HPDE6-E6E7 (cell line): ENCODE measurements around the gene AGTR2.
"Not testable (repeated sequence)": the region's sequence is repeated elsewhere in the genome, so short reads cannot be mapped to it uniquely, and the experiment has no call there.

Experiments
- DNase-seq: peaks from one replicate; pipeline ENCODE4 v3.0.0; 2011; ENCODE audit warnings: missing footprints; ENCODE audit errors: extremely low spot score

The AGTR2 gene

GRCh38 chrX:116170511-116170910, at the start of gene AGTR2:
TSS of gene AGTR2 (plus strand) at chrX:116170744. CDS start at chrX:116172281, 1,537 bp downstream.
- no peak for DNase-seq

- no peak for DNase-seq
Measured at GRCh38 chrX:116135277-116135676, 35.3 kb upstream of the AGTR2 start.

- DNase-seq: not testable (repeated sequence)
Measured at GRCh38 chrX:116141270-116141669, 29.3 kb upstream of the AGTR2 start.

- no peak for DNase-seq
Measured at GRCh38 chrX:116142976-116143375, 27.6 kb upstream of the AGTR2 start.

DNA sequence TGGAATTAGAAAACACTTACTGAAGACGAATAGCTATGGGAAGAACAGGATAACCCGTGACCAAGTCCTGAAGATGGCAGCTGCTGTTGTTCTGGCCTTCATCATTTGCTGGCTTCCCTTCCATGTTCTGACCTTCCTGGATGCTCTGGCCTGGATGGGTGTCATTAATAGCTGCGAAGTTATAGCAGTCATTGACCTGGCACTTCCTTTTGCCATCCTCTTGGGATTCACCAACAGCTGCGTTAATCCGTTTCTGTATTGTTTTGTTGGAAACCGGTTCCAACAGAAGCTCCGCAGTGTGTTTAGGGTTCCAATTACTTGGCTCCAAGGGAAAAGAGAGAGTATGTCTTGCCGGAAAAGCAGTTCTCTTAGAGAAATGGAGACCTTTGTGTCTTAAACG, 2.4 kb downstream of the AGTR2 start:
- no peak for DNase-seq

DNA sequence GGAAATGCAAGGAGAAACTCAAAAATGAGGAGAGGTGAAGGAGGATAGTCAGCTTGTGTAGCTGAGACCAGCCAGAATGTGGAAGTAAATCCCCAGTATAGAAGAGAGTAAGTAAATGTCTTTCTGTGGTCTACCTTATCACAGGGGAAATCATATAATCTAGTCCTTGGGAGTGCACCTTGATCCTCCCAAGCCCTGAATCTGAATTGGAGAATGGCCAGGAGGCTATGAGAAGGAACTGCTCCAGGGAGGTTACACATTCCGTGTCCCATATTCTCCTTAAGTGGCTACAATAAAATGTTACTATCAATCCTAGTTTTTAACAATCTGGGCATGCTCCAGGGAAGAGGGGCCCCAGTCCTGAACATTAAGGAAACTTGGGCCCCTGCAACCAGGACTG, 10.8 kb downstream of the AGTR2 start:
- DNase-seq: no peak

GRCh38 chrX:116185163-116185562, 14.6 kb downstream of the AGTR2 start:
- DNase-seq: no peak

DNA sequence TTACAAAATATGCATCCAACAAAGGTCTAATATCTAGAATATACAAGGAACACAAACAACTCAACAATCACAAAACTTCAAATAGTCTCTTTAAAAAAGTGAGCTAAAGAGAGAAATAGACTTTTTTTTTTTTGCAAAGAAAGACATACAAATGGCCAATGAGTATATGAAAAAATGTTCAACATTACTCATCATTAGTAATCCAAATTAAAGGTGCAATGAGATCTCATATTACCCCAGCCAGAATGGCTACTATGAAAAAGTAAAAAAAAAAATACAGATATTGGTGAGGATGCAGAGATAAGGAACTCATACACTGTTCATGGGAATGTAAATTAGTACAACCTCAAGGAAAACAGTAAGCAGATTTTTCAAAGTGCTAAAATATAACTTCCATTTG, 24.1 kb downstream of the AGTR2 start:
- DNase-seq: no peak

GRCh38 chrX:116198235-116198634, 27.7 kb downstream of the AGTR2 start:
- DNase-seq: no peak

DNA sequence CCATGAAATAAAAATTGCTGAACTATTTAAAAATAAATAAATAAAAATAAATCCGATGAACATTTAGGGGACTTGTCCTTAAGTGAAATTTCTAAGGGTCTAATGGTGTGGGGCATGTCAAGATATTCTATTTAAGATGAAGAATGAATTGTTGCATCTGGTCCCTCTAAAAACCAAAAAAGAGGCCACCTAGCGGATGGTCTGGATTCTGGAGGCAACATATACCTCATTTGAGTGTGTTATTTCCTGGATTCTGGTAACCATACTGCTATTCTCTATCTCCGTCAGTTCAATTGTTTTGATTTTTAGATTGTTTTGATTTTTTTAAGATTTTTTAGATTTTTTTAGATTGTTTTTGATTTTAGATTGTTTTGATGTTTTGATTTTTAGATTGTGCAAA, 28.3 kb downstream of the AGTR2 start:
- DNase-seq: no peak

DNA sequence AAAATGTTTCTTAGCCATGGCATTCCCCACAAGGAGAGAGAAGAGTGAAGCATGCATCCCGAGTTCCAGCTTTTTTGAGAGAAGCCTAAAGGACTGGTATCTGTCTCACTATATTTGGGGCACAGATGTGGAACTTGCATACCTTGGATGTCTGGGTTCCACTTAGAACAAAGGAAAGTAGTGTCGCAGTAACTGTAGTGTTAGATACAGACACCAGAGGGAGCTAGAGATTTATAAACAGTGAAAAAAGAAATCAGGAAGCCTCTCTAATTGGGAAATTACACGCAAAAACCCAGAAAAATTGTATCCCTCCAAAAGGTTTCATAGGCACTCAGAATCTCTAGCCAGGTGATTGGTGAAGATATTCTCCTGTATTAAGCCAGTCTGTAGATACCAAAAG, 34.4 kb downstream of the AGTR2 start:
- no peak for DNase-seq

DNA sequence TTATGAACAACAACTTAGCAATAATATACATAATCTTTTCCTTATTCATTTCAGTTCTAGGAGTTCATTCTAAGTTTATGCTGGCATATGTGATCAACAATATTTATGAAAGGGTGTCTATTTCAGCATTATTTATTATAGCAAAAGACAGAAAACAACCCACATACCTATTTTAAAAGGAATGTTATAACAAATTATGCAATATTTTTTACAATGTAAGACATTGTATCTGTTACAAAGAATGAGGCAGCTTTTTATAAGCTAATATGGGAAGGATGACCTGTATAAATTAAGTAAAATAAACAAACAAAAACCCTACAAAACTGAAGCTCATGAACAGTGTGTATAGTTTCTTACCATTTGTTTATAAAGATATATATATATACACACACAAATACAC, 42.7 kb downstream of the AGTR2 start:
- no peak for DNase-seq

DNA sequence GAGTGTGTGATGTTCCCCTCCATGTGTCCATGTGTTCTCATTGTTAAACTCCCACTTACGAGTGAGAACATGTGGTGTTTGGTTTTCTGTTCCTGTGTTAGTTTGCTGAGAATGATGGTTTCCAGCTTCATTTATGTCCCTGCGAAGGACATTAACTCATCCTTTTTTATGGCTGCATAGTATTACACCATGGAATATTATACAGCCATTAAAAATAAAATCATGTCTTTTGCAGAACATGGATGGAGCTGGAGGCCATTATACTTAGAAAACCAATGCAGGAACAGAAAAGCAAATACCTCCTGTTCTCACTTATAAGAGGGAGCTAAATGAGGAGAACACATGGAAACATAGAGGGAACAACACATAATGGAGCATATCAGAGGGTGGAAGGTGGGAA, 46.5 kb downstream of the AGTR2 start:
- DNase-seq: not testable (repeated sequence)
